GOT3 (cell line): ENCODE results near the gene GDF11.

Experiments
- DNase-seq: peaks from one replicate; lab custom pipeline; 2025; ENCODE audit warnings: mixed read lengths; lab: John Stamatoyannopoulos, UW

Gene GDF11

GRCh38 chr12:55742719-55743405, at the start of gene GDF11:
Gene GDF11 (plus strand): TSS chr12:55743122. CDS start chr12:55743317, 195 bp downstream.
- DNase-seq, result no peak

GRCh38 chr12:55693323-55694187, 49.4 kb upstream of the GDF11 start:
- DNase-seq, result no peak

- DNase-seq, result no peak
Measured at GRCh38 chr12:55694188-55694515, 48.8 kb upstream of the GDF11 start.

GRCh38 chr12:55694651-55695050, 48.3 kb upstream of the GDF11 start:
- DNase-seq, result no peak

- no peak for DNase-seq
Measured at GRCh38 chr12:55695349-55695748, 47.6 kb upstream of the GDF11 start.

- DNase-seq, result no peak
Measured at GRCh38 chr12:55696141-55696540, 46.8 kb upstream of the GDF11 start.

- no peak for DNase-seq
Measured at GRCh38 chr12:55696796-55697462, 46.0 kb upstream of the GDF11 start.

GRCh38 chr12:55697686-55698085, 45.2 kb upstream of the GDF11 start:
- DNase-seq, result no peak

GRCh38 chr12:55698241-55698955, 44.5 kb upstream of the GDF11 start:
- no peak for DNase-seq

GRCh38 chr12:55698965-55699364, 44.0 kb upstream of the GDF11 start:
- DNase-seq, result no peak

GRCh38 chr12:55699471-55700055, 43.4 kb upstream of the GDF11 start:
- no peak for DNase-seq

GRCh38 chr12:55700255-55701018, 42.5 kb upstream of the GDF11 start:
- DNase-seq, result no peak

GRCh38 chr12:55702861-55703260, 40.1 kb upstream of the GDF11 start:
- no peak for DNase-seq

GRCh38 chr12:55703288-55703687, 39.6 kb upstream of the GDF11 start:
- DNase-seq, result no peak

- DNase-seq, result no peak
Measured at GRCh38 chr12:55703901-55704761, 38.8 kb upstream of the GDF11 start.

GRCh38 chr12:55704824-55705718, 37.9 kb upstream of the GDF11 start:
- DNase-seq, result no peak

- DNase-seq, result no peak
Measured at GRCh38 chr12:55705782-55706402, 37.0 kb upstream of the GDF11 start.

GRCh38 chr12:55706568-55707218, 36.2 kb upstream of the GDF11 start:
- DNase-seq, result no peak
